Epithelial cell of esophagus (primary cell): ENCODE results near the gene TIGD1.
A peak's percentile ranks its signal among the peaks of the same experiment; 100 is the strongest.
"Not testable (repeated sequence)": the region's sequence is repeated elsewhere in the genome, so short reads cannot be mapped to it uniquely, and the experiment has no call there.

Experiments
- DNase-seq: peaks from one replicate; pipeline ENCODE4 v3.0.0; 2010; ENCODE audit warnings: low read depth
- H3K4me3 ChIP-seq: 2 replicates; pipeline ENCODE4 v1.5.1; 2011; ENCODE audit warnings: mild to moderate bottlenecking, low read length, control low read depth
- CTCF ChIP-seq: IDR thresholded peaks from 2 replicates; pipeline ENCODE4 v1.5.1; 2011; ENCODE audit warnings: low read depth, mild to moderate bottlenecking, low read length, control low read depth, inconsistent platforms; ENCODE audit not compliant: insufficient read depth; ENCODE audit errors: missing control alignments

The TIGD1 gene

DNA sequence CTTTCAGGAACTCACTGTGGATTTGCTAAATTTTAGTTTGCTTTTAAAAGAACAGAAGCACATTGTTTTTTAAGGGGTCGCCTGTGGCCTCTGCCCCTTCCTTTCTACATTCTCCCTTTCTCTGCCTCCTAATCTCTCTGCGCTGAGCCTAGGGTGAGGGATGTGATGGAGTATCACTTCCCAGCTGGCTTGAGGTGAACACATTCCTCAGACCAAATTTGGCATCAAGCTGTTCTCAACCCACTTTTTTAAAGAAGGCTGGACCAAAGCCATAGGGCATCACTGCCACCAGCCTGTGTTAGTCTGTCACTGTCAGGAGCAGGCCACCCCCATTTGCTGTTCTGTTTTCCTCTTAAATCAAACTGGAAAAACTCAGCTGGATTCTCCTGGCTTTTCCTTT lies 27.5 kb upstream of the TIGD1 start:
- no peak for DNase-seq
- no peak overlapping the region for H3K4me3 ChIP-seq
- TF ChIP-seq CTCF: no peak

DNA sequence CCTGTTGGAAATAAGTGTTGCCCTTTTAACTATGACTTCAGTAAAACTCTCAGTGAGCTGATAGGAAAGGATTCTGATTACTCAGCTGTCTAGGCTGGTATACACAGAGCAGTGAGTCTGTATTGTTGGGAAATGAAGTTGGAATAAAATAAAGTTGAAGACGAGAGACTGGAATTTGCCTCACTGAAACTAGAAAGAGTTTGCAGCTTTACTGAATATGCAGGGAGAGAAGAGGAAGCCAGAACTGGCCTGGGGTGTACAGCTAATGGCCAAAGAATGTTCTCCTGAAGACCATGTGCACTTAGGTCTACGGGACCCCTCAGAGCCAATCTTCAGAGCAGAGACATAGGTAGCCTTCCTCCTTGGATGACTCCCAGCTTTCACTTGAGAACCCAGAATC lies 26.6 kb upstream of the TIGD1 start:
- DNase-seq: peak; percentile 42
- H3K4me3 ChIP-seq: no peak overlapping the region
- no peak for TF ChIP-seq CTCF

DNA sequence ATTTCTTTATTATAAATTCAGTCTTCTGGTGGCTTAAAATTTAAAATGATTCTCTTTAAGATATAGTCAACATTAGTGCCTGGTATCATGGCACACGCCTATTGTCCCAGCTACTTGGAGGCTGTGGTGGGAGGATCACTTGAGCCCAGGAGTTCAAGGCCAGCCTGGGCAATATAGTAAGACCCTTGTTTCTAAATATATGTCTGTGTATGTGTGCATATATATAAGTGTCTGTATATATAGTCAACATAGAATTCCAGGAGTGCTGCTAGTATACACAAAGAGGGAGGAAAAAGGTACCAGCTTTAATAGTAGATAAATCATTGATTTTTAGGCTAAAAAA lies 25.0 kb upstream of the TIGD1 start:
- H3K4me3 ChIP-seq: no peak overlapping the region
- TF ChIP-seq CTCF: no peak
- no peak for DNase-seq

DNA sequence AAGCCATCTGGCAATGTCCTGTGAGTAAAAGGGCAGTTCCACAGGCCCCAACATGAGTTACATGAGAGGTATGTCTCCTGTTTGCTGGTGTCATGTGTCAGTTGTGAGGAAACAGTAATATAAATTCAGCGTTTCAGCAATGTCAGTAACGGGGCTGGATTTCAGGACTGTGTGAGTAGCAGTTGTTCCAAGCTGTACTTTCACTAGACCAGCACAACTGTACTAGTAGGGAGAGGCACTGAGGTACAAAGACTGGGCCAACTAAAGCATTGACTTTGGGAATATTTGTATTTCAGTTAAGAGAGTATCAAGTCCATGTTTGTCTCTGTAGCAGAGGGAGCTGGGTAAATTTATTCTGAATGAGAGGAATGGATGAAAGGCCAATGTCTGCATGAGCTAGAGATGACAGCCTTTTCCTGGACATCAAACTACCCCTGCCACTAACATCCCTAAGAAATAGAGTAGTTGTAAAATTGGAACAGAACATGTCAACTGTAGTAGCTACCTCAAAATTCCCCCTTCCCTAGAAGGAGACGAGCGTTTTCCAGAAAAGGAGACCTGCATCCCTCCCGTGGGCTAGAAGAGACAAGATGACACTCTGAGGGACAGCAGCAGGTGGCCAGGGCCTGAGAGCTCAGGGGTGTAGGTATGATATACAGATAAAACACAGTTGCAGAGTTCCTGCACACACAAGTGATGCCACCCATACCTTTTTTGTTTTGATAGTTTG lies 24.5 kb upstream of the TIGD1 start:
- no peak overlapping the region for H3K4me3 ChIP-seq
- peak; percentile 72 for DNase-seq
- no peak for TF ChIP-seq CTCF

GRCh38 chr2:232573771-232574435 lies 23.5 kb upstream of the TIGD1 start:
- no peak for TF ChIP-seq CTCF
- no peak overlapping the region for H3K4me3 ChIP-seq
- no peak for DNase-seq

DNA sequence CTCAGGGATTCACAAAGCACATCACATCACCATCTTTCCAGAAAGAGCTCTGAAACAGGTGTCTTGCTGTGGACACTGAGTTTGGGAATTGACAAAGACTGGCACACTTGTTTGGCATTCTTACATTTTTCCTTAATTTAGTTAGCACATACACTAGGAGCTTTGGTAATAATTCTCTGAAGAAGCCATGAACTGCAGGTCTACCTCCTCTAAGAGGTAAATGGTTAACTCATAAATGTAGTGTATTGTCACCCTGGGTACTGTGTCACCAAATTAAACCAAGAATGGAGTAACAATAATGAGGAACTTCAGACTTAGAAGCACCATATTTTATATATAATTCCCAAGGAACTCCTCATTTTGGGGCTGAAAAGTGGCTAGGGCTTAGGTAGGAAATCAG lies 22.7 kb upstream of the TIGD1 start:
- no peak for TF ChIP-seq CTCF
- no peak overlapping the region for H3K4me3 ChIP-seq
- no peak for DNase-seq

DNA sequence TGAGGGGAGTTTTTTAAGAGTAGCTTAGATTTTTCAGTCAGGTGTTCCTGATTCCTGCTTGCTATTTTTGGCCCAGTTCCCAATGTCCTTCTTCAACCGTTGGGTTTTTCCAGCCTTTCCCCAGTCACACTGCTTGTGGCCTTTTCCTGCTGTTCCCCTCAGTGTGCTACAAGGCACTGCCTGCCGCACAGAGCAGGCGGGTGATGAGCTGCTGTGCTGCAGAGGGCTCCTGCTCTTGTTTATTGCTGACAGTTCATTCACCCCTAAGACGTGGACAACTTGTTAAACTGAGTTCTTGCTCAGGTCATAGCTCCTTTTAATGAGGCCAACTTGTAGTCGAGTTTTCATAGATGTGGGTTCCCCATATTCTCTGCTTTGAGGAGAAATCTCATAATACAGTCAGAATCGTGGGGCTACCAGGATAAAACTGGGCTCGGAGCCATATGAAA lies 20.7 kb upstream of the TIGD1 start:
- no peak for TF ChIP-seq CTCF
- DNase-seq: no peak
- no peak overlapping the region for H3K4me3 ChIP-seq

DNA sequence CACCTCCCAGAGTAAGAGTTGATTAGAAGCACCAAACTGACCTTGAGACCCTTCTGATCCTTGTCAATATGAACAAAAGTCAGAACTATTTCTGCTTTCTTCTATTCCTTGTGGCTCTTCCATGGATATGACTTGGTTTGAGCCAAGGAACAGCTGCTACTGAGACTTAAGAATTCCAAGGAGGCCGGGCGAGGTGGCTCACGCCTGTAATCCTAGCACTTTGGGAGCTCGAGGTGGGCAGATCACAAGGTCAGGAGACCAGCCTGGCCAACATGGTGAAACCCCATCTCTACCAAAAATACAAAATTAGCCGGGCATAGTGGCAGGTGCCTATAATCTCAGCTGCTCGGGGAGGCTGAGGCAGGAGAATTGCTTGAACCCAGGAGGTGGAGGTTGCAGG lies 20.1 kb upstream of the TIGD1 start:
- H3K4me3 ChIP-seq, DNase-seq: not testable (repeated sequence)
